HCT116 (cell line): ENCODE measurements around the gene ATF5. TPM values are rescaled to one million over a fixed set of nuclear protein-coding genes. Genes with fewer than 3 reads are reported as not detected.

Experiments used
- ATAC-seq: fragments of 200-7000 bp; cut with Tn5 transposase; 2 replicates; pipeline ENCODE4 v1.9.1; 2020; ENCODE audit warnings: mild to moderate bottlenecking, moderate library complexity
- BruUV-seq: library from RNA; stranded (reverse); fragments of 400-500 nt; replicated peaks from 2 replicates; lab custom pipeline; 2021; lab: Mats Ljungman, UMichigan
- CTCF ChIA-PET: fragments of 300-600 bp; sonication (Branson Sonifier 250); formaldehyde crosslinking; loops from one replicate; lab custom pipeline; 2021; ENCODE audit warnings: antibody characterized with exemption; lab: Charles Lee
- POLR2A ChIA-PET: fragments of 300-600, 350-600 bp; sonication (Branson Sonifier 250); formaldehyde crosslinking; loops from one replicate; lab custom pipeline; 2021; ENCODE audit warnings: antibody characterized with exemption; lab: Charles Lee
- RAD21 ChIA-PET, 2 experiments: fragments of 300-600 bp; sonication (Branson Sonifier 250); formaldehyde crosslinking; loops; one replicate each; lab custom pipeline; 2023; ENCODE audit warnings: low total read pairs in 2 of 2; ENCODE audit not compliant: uncharacterized antibody in 2 of 2, unreplicated experiment in 2 of 2, low non-redundant PET in 1 of 2; lab: Charles Lee
- DNase-seq: peaks from one replicate; pipeline ENCODE4 v3.0.0-alpha.2; 2010; ENCODE audit warnings: low read depth, low spot score
- H2AFZ ChIP-seq: fragments of 200-600 bp; shearing (Covaris generic), sonication (generic); 2 replicates; pipeline ENCODE4 v1.6.1; 2017; ENCODE audit warnings: low read depth, mixed run types, mixed read lengths, antibody characterized with exemption, low read length; ENCODE audit not compliant: poor library complexity, severe bottlenecking
- H3K27ac ChIP-seq: 2 replicates; pipeline ENCODE4 v1.5.1; 2012; ENCODE audit warnings: low read depth, low read length
- H3K27me3 ChIP-seq: fragments of 200-600 bp; sonication (generic); 2 replicates; pipeline ENCODE4 v1.6.1; 2016; ENCODE audit warnings: mixed run types, low read length, mixed read lengths; ENCODE audit not compliant: insufficient read depth
- H3K36me3 ChIP-seq, 2 experiments: fragments of 200-500 bp in 1 of 2; fragments of 200-600 bp in 1 of 2; sonication (Bioruptor generic) in 1 of 2; sonication (generic) in 1 of 2; 2 replicates each; pipeline versions ENCODE4 v1.5.1 to v1.6.1; 2014 to 2016; ENCODE audit warnings: low read length in 2 of 2, inconsistent platforms in 1 of 2, mixed read lengths in 1 of 2, mixed run types in 1 of 2; ENCODE audit not compliant: insufficient read depth in 2 of 2, control insufficient read depth in 1 of 2
- H3K4me1 ChIP-seq, 2 experiments: fragments of 200-600 bp in 1 of 2; sonication (generic) in 1 of 2; 2 replicates each; pipeline versions ENCODE4 v1.5.1 to v1.6.1; 2012 to 2017; ENCODE audit warnings: low read length in 2 of 2, inconsistent platforms in 1 of 2, mild to moderate bottlenecking in 1 of 2, mixed read lengths in 1 of 2, mixed run types in 1 of 2, moderate library complexity in 1 of 2; ENCODE audit not compliant: insufficient read depth in 2 of 2, control insufficient read depth in 1 of 2
- H3K4me2 ChIP-seq: fragments of 200-600 bp; sonication (generic); 2 replicates; pipeline ENCODE4 v1.6.1; 2017; ENCODE audit warnings: mixed run types, low read length, mixed read lengths
- H3K4me3 ChIP-seq, 2 experiments: fragments of 200-600 bp in 1 of 2; sonication (generic) in 1 of 2; replicated peaks in 1 of 2; 2 replicates each; pipeline ENCODE4 v1.5.1; 2011 to 2016; ENCODE audit warnings: low read length in 2 of 2, control low read depth in 1 of 2, low read depth in 1 of 2, mild to moderate bottlenecking in 1 of 2, mixed read lengths in 1 of 2, mixed run types in 1 of 2
- H3K79me2 ChIP-seq: fragments of 200-600 bp; sonication (generic); 2 replicates; pipeline ENCODE4 v1.6.1; 2017; ENCODE audit warnings: mild to moderate bottlenecking, mixed run types, low read length, moderate library complexity, mixed read lengths; ENCODE audit not compliant: insufficient read depth
- H3K9ac ChIP-seq: fragments of 200-600 bp; sonication (generic); 2 replicates; pipeline ENCODE4 v1.6.1; 2016; ENCODE audit warnings: low read length, mixed read lengths
- H3K9me2 ChIP-seq: fragments of 200-600 bp; sonication (generic), shearing (Covaris generic); 2 replicates; pipeline ENCODE4 v1.6.1; 2017; ENCODE audit warnings: mixed run types, mild to moderate bottlenecking, moderate library complexity; ENCODE audit not compliant: insufficient read depth
- H3K9me3 ChIP-seq, 2 experiments: fragments of 200-500 bp in 1 of 2; fragments of 200-600 bp in 1 of 2; sonication (Bioruptor generic) in 1 of 2; sonication (generic) in 1 of 2; 2 replicates each; pipeline ENCODE4 v1.6.1; 2014 to 2017; ENCODE audit warnings: low read length in 2 of 2, mixed read lengths in 2 of 2, inconsistent platforms in 1 of 2, low read depth in 1 of 2, mild to moderate bottlenecking in 1 of 2, mixed run types in 1 of 2, moderate library complexity in 1 of 2; ENCODE audit not compliant: control insufficient read depth in 1 of 2, insufficient read depth in 1 of 2
- H4K20me1 ChIP-seq: fragments of 200-600 bp; sonication (generic), shearing (Covaris generic); 2 replicates; pipeline ENCODE4 v1.6.1; 2017; ENCODE audit warnings: mixed run types, mild to moderate bottlenecking, moderate library complexity; ENCODE audit not compliant: insufficient read depth
- CEBPB ChIP-seq: IDR thresholded peaks from 2 replicates; pipeline ENCODE4 v1.6.1; 2012; ENCODE audit warnings: low read depth
- CTCF ChIP-seq, 3 experiments: fragments of 200-600 bp in 1 of 3; sonication (generic) in 1 of 3; IDR thresholded peaks in 2 of 3; conservative IDR thresholded peaks in 1 of 3; 2 replicates each; pipeline ENCODE4 v1.5.1; 2012 to 2017; ENCODE audit warnings: low read depth in 2 of 3, low read length in 2 of 3, antibody characterized with exemption in 1 of 3, borderline replicate concordance in 1 of 3, control low read depth in 1 of 3, mild to moderate bottlenecking in 1 of 3, mixed read lengths in 1 of 3, mixed run types in 1 of 3, moderate library complexity in 1 of 3; ENCODE audit not compliant: insufficient read depth in 1 of 3
- EZH2 ChIP-seq: fragments of 200-600 bp; sonication (generic); IDR thresholded peaks from 2 replicates; pipeline ENCODE4 v1.6.1; 2017; ENCODE audit warnings: antibody characterized with exemption, mixed run types
- POLR2A ChIP-seq: IDR thresholded peaks from 2 replicates; pipeline ENCODE4 v1.7.0; 2011; ENCODE audit warnings: borderline replicate concordance; ENCODE audit not compliant: insufficient read depth, insufficient read length; ENCODE audit errors: extremely low read depth
- RAD21 ChIP-seq: IDR thresholded peaks from 2 replicates; pipeline ENCODE4 v1.6.1; 2012; ENCODE audit warnings: low read depth, mild to moderate bottlenecking
- SIN3A ChIP-seq: IDR thresholded peaks from 2 replicates; pipeline ENCODE4 v1.6.1; 2012; ENCODE audit warnings: low read depth
- SRF ChIP-seq: IDR thresholded peaks from 2 replicates; pipeline ENCODE4 v1.6.1; 2012; ENCODE audit warnings: low read depth
- TCF7L2 ChIP-seq: IDR thresholded peaks from 2 replicates; pipeline ENCODE4 v1.7.0; 2011; ENCODE audit warnings: borderline replicate concordance, inconsistent platforms; ENCODE audit not compliant: insufficient read depth, insufficient read length; ENCODE audit errors: extremely low read depth
- YY1 ChIP-seq: IDR thresholded peaks from 2 replicates; pipeline ENCODE4 v1.6.1; 2011; ENCODE audit warnings: low read length, low read depth, moderate library complexity, mild to moderate bottlenecking; ENCODE audit not compliant: insufficient replicate concordance; ENCODE audit errors: extremely low read depth
- ZFX ChIP-seq: fragments of 450-650 bp; IDR thresholded peaks from 2 replicates; pipeline ENCODE4 v1.6.1; 2017
- intact Hi-C: fragments of 100-400 bp; cut with micrococcal nuclease; formaldehyde crosslinking; loops from 2 replicates; pipeline ENCODE4 v1.10.0; 2022
- total RNA-seq: library from RNA; stranded (reverse); gene quantifications from one replicate; pipeline ENCODE4 v1.2.1, GENCODE V29; 2021; ENCODE audit not compliant: unreplicated experiment

ATF5 gene
- total RNA-seq, 1 experiment from 2014 or later: 28.2 TPM

GRCh38 chr19:49930483-49931011 is 1.5 kb downstream of the ATF5 start:
- peak overlapping the region; percentile 100 for H3K4me2 ChIP-seq
- H3K27ac ChIP-seq: peak overlapping the region; percentile 99
- H3K27me3 ChIP-seq: no peaks in the 10 kb centered on the region
- DNase-seq: peak; percentile 38
- intact Hi-C loops: no loop called here
- H3K36me3 ChIP-seq: peaks cover 3 to 25% of the 10 kb centered on the region in 2 experiments; a peak in 3 of 4 replicates
- no peak for TF ChIP-seq SIN3A
- TF ChIP-seq EZH2: no peak
- TF ChIP-seq CEBPB: no peak
- no peak for TF ChIP-seq SRF
- no peak for TF ChIP-seq YY1
- TF ChIP-seq TCF7L2: no peak
- no peak for TF ChIP-seq ZFX
- no peak for TF ChIP-seq CTCF (IDR thresholded peaks at IDR 0.05 in 2 of 3, conservative IDR thresholded peaks at IDR 0.05 in 1 of 3; ENCODE audit: borderline replicate concordance in 1 of 3, insufficient read depth in 1 of 3, low read depth in 2 of 3, low read length in 2 of 3)
- no peak for TF ChIP-seq RAD21
- no peak for TF ChIP-seq POLR2A
- H3K4me1 ChIP-seq: peaks cover 11 to 29% of the 10 kb centered on the region in 2 experiments; a peak in 3 of 4 replicates
- ChIA-PET RAD21 (no interaction called here), POLR2A (interaction anchor here (0.6 to 1.8 kb wide), 7 partner anchors 12 to 971 kb away, joined by 3 to 5 read pairs (median 3); no protein-coding TSS in a partner anchor), CTCF (no interaction called here)
- no TSS peak for BruUV-seq
- ATAC-seq: peak; percentile 32
- H3K79me2 ChIP-seq: peaks cover 44% of the 10 kb centered on the region
- no peak overlapping the region for H2AFZ ChIP-seq
- peak overlapping the region; percentile 82 for H3K9ac ChIP-seq
- no peaks in the 10 kb centered on the region for H3K9me2 ChIP-seq
- no peaks in the 10 kb centered on the region for H4K20me1 ChIP-seq
- H3K4me3 ChIP-seq: peak overlapping the region; percentile 58 to 97
- no peaks in the 10 kb centered on the region for H3K9me3 ChIP-seq
